ENCODE results near the gene FABP7. TPM values are rescaled to one million over a fixed set of nuclear protein-coding genes. Genes with fewer than 3 reads are reported as not detected.

Gene FABP7
- total and polyA plus RNA-seq, 2 of the 13 experiments (the other 11 are each of a cell fraction or from before 2014, with no cell fraction given): not detected

DNA sequence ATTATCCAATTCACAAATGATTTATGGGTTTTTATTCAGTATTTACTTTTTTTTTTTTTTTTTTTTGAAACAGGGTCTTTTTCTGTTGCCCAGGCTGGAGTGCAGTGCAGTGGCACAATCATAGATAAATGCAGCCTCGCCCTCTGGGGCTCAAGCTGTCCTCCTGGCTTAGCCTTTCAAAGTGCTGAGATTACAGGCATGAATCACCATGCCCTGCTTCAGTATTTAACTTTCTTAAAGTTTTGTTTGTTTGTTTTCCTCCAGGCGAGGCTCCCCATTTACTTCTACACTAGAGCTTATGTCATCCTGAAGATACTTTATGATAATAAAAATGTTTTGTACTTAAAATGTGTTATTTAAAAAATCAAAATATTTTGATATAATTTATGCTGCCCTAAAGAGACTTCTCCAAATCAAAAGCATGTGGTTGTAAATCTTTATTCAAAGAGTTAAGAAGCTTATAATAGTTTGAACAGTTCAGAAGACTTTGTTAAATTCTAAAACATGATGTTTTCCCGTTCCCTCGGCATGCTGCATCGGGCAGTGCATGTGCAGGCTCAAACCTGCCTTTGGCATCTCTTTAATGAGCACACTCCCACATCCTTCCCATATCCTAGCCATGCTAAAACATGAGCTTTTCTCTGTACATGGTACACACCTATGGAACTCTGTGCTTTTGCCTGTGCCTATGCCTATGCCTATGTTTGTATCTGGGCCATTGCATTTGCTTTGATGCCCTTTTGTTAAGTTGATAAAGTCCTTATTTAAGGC is 20.6 kb downstream of the FABP7 start (continued):
- TF ChIP-seq SMC3 (IDR thresholded peaks at IDR 0.05; ENCODE audit: low read length): no peak
- TF ChIP-seq ZNF558 (CRISPR knock-in tag; IDR thresholded peaks at IDR 0.05; ENCODE audit: borderline replicate concordance): no peak
- TF ChIP-seq KAT8 (CRISPR knock-in tag; IDR thresholded peaks at IDR 0.05): 0 out of 2 replicates have a peak, but pooled peaks have one; percentile 10
- TF ChIP-seq ZC3H4 (CRISPR knock-in tag; IDR thresholded peaks at IDR 0.05; ENCODE audit: borderline replicate concordance): no peak
- TF ChIP-seq ESRRA (CRISPR knock-in tag; IDR thresholded peaks at IDR 0.05; ENCODE audit: low read depth): no peak

DNA sequence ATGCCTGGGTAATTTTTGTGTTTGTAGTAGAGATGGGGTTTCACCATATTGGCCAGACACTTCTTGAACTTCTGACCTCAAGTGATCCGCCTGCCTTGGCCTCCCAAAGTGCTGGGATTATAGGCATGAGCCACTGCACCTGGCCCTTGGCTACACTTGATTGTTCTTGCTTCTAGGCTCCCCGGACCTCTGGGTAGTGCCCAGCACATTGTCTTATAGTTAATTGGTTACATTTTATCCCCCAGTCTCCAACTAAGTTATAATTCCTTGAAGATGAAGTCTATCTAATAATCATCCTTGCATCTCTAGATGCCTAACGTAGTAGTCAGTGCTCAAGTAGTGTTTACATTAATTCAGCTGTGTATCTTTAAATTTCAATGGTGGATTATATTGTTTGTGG is 21.4 kb downstream of the FABP7 start:
- WGBS (ENCODE audit: low lambda C conversion rate): 78% methylated on average over 3 of the region's 3 CpGs
- H3K4me2 ChIP-seq (ENCODE audit: low read depth, low read length): no peak overlapping the region
- H3K27ac ChIP-seq (ENCODE audit: extremely low read length, insufficient read depth, low read length): peak overlapping the region; percentile 50
- H3K9me3 ChIP-seq (ENCODE audit: low read length): no peaks in the 10 kb centered on the region
- BruUV-seq (replicated peaks): no TSS peak
- ATAC-seq: no peak
- no peak overlapping the region for H3K4me3 ChIP-seq (replicated peaks in 1 of 3; ENCODE audit: insufficient read depth in 1 of 3, low read depth in 2 of 3, low read length in 3 of 3)
- H3K79me2 ChIP-seq (ENCODE audit: insufficient read depth, low read length): no peaks in the 10 kb centered on the region
- H2AFZ ChIP-seq (ENCODE audit: low read length): no peak overlapping the region
- intact Hi-C loops (cut with micrococcal nuclease; ENCODE audit: unreplicated experiment) (no loop called here), in situ Hi-C loops (cut with HindIII; ENCODE audit: extremely low pct_ligation_motif_present, low pct_unique_long_range_greater_than_20kb) (no loop called here)
- peaks cover 54% of the 10 kb centered on the region for H3K4me1 ChIP-seq (ENCODE audit: insufficient read depth, low read length)
- H3K9ac ChIP-seq (ENCODE audit: insufficient read depth, low read depth, low read length): no peak overlapping the region
- no peaks in the 10 kb centered on the region for H4K20me1 ChIP-seq (ENCODE audit: insufficient read depth, low read length)
- POLR2A ChIA-PET: interaction anchor here (5.9 kb wide), 1 partner anchor 11 kb away, joined by 177 read pairs; the partner anchor contains the start of gene SMPDL3A
- no peak for DNase-seq (ENCODE audit: low spot score)
- no peak for FAIRE-seq
- CTCF ChIA-PET (ENCODE audit: low intra/inter-chr PET ratio, low total read pairs): no interaction called here
- no peaks in the 10 kb centered on the region for H3K27me3 ChIP-seq (ENCODE audit: control insufficient read depth in 1 of 2, insufficient read depth in 2 of 2, low read length in 2 of 2)
- no peaks in the 10 kb centered on the region for H3K36me3 ChIP-seq (replicated peaks in 1 of 2; ENCODE audit: control insufficient read depth in 1 of 2, insufficient read depth in 2 of 2, low read length in 2 of 2)
- no peak for TF ChIP-seq ZNF652 (CRISPR knock-in tag; IDR thresholded peaks at IDR 0.05; ENCODE audit: borderline replicate concordance, low read depth)
- no peak for TF ChIP-seq ZNF468 (CRISPR knock-in tag; IDR thresholded peaks at IDR 0.05)
- TF ChIP-seq ZBTB38 (CRISPR knock-in tag; IDR thresholded peaks at IDR 0.05): no peak
- TF ChIP-seq ZFP36 (IDR thresholded peaks at IDR 0.05; ENCODE audit: borderline replicate concordance, low read depth, low read length, partially characterized antibody): no peak
- no peak for TF ChIP-seq RBFOX2 (IDR thresholded peaks at IDR 0.05; ENCODE audit: low read depth, low read length)
- no peak for TF ChIP-seq STAG1 (CRISPR knock-in tag; IDR thresholded peaks at IDR 0.05)
- no peak for TF ChIP-seq ZNF614 (CRISPR knock-in tag; IDR thresholded peaks at IDR 0.05; ENCODE audit: borderline replicate concordance)
- TF ChIP-seq HOXD1 (CRISPR knock-in tag; IDR thresholded peaks at IDR 0.05): no peak
- no peak for TF ChIP-seq ZNF570 (CRISPR knock-in tag; IDR thresholded peaks at IDR 0.05; ENCODE audit: borderline replicate concordance)
- TF ChIP-seq SOX5 (CRISPR knock-in tag; IDR thresholded peaks at IDR 0.05; ENCODE audit: borderline replicate concordance): no peak
- TF ChIP-seq ZNF33B (CRISPR knock-in tag; IDR thresholded peaks at IDR 0.05): no peak
- TF ChIP-seq ZNF615 (CRISPR knock-in tag; IDR thresholded peaks at IDR 0.05; ENCODE audit: borderline replicate concordance): no peak
- TF ChIP-seq ZNF572 (CRISPR knock-in tag; IDR thresholded peaks at IDR 0.05): no peak
- no peak for TF ChIP-seq ZHX2 (IDR thresholded peaks at IDR 0.05; ENCODE audit: low read depth)
- no peak for TF ChIP-seq ZHX2 (CRISPR knock-in tag; IDR thresholded peaks at IDR 0.05; ENCODE audit: borderline replicate concordance)
